ENCODE results near the gene RAC2.
"Not testable (repeated sequence)": the region's sequence is repeated elsewhere in the genome, so short reads cannot be mapped to it uniquely, and the experiment has no call there.

RAC2 gene

GRCh38 chr22:37206118-37206840 is 37.8 kb downstream of the RAC2 start:
- DNase-seq (ENCODE audit: low read depth, low spot score), result no peak

DNA sequence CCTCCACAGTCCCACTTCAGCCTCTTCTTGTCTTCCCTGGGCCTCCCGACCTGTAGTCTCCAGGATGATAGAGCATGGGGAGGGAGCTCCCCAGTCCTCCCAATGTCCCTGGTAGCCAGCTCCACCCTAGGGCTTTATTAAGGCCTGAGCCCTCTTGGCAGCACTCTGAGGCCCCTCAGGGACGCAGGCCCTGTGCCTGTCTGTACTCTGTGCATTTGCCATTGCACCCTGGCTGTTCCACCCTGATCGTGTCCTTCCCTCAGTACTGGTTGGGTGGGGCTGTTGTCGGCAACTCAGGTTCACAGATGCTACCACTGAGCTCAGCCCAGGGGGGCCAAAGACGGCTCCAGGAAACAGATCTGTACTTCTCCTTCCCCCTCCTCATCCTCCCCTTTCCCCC is 39.0 kb downstream of the RAC2 start:
- no peak for DNase-seq (ENCODE audit: low read depth, low spot score)

GRCh38 chr22:37204045-37204655 is 39.9 kb downstream of the RAC2 start:
- no peak for DNase-seq (ENCODE audit: low read depth, low spot score)

DNA sequence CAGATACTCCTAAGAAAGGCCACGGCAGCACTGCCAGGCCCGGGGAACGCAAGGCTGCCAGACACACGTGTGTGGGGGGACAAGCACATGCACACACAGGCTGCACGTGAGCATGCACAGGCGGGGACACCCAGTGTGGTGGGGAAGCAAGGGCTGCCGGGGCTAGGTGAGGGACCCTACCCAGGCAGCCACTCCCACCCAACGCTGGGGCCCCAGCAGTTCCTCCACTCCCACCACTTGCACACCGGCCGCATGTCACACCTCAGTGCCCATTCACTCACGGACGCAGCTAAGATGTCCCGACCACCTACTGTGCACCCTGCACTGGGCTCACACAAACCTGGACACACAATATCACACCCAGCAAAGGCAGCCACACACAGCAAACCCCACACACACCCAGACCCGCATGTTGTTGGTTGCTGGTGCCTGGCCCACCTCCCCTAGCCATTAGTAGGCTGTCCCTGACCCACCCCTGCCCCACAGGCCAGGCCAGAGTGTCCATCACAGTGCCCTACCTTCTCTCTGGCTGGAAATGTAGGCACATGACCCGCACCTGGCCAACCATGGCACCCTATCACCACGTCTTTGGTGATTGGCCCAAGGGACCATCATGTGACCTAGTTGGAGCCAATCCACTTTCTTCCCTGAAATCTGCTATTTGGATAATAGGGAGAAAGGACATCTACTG is 40.6 kb downstream of the RAC2 start:
- no peak for DNase-seq (ENCODE audit: low read depth, low spot score)

- no peak for DNase-seq (ENCODE audit: low read depth, low spot score)
These were observed 41.4 kb downstream of the RAC2 start for GRCh38 chr22:37202716-37203115.

GRCh38 chr22:37202001-37202555 is 42.0 kb downstream of the RAC2 start:
- no peak for DNase-seq (ENCODE audit: low read depth, low spot score)

DNA sequence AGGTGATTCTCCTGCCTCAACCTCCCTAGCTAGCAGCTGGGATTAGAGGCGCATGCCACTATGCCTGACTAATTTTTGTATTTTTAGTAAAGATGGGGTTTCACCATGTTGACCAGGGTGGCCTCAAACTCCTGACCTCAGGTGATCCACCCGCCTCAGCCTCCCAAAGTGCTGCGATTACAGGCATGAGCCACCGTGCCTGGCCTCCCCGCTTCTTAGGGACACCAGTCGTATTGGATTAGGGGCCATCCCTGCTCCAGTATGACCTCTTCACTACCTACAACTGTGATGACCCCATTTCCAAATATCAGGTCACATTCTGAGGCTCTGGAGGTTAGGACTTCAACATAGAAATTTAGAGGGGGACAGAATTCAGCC is 42.6 kb downstream of the RAC2 start:
- DNase-seq (ENCODE audit: low read depth, low spot score), result not testable (repeated sequence)

DNA sequence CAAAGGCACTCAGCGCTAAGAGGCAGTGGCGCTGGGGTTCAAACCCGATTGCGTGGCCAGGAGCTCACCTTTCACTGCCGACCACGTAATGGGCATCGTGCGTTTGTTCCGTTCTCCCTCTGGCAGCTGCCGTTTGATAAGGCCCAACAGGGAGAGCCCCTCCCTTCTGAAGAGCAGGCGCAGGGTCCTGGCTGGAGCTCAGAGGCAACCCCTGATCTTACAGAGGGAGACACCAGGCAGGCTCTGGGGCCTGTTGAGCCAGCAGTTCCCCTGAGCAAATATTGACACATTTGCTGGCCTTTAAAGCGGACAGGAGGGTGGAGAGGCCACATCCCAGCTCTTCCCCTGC is 44.3 kb downstream of the RAC2 start:
- no peak for DNase-seq (ENCODE audit: low read depth, low spot score)

DNA sequence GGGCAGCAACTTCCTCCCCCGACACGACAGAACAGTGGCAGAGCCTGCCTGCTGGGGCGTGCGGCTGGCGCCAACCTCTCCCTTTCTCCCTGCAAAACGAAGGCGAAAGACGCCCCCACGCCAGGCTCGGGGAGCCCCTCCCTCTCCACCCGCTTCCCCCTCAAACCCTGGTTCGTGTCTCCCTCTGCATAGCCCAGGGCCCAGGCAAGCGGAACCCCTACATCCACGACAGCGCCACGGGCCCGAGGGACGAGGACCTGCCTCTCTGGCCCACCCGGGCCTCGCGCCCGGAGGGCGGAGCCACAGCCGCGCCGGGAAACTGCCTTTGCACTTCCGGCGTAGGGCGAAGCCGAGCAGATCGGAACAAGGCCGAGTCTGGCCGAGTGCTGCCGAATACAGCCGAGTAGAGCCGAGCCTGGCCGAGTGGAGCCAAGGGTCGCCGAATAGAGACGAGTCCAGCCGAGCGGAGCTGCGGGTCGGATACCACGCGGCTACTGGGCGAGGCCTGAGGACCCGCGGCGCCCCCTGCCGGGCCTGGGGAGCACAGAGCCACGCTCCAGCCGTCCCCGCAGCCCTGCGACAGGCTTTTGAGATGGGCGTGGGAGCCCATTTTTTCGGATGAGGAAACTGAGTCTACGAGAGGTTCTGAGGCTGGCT is 44.8 kb downstream of the RAC2 start:
- peak; percentile 99 for DNase-seq (ENCODE audit: low read depth, low spot score)

DNA sequence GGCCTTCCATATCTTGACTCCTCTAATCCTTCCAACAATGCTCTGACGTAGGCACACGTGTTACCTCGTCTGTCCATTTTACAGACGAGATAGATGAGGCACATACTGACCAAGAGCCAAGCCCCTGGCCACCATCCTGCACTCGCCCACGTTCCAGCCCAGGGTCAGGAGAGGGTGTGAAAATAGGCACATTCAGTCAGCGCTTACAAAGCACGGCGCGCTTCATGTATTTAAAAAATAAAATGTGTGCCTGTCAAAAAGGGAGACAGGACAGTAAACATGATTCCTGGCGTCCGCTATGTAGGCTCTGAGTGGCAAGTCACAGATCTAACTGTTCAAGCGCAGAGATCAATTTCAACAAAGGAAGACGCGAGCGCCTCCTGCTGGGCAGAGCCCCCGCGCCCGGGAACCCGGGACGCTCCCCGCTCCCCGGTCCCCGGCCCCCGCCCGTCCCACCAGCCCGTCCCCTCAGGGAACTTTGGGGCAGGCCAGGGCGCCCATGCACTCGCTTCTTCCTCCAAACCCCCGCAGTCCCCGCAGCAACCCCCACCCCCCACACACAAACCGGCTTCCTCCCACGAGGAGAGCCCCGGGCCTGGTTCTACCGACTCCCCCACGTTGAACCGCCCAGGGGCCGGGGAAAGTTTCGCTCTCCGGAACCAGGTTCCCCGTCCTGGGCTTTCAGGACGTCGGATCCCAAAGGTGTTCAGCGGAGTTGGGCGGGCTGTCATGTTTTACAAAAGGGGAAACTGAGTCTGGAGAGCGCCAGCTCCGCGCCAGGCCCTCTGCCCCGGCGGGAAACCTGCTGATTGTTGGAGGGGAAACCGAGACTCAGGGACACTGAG is 45.6 kb downstream of the RAC2 start:
- peak; percentile 86 for DNase-seq (ENCODE audit: low read depth, low spot score)

DNA sequence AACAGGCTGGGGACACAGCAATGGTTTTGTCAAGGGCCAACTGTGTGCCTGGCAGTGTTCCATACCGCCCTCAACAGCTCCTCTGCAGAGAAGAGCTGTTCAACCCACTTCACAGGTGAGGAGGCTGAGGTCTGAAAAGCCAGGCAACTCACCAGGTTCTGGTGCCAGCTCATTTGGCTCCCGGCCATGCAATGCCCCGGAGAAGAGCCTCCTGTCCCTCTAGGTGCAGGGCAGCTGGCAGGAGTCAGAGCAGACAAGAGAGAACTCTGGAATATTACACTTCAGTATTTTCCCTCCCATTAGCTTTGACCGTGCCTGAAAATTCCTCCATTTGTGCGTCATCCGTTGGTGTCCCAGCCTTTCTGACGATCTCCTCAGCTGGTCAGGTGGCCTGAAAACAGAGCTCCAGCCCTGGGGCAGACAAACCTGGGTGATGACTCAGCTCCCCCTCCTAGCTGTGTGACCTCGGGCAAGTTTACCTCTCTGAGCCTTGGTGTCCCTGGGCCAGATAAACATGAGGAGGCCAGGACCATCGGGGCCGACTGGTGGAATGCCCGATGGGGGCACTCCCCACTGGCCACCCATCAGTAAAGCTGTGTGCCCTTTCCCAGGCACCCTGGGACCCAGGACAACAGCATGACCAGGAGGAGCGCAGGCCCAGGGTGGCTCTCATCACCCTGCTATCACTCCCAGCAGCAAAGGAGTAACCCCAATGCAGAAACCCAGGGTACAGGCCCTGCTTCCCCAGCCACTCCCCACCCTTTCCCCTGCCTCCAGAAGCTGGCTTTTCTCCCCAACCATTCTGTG is 46.4 kb downstream of the RAC2 start:
- DNase-seq (ENCODE audit: low read depth, low spot score), result peak; percentile 69

- peak; percentile 91 for DNase-seq (ENCODE audit: low read depth, low spot score)
These were observed 47.3 kb downstream of the RAC2 start for GRCh38 chr22:37196539-37197450.

GRCh38 chr22:37195921-37196320 is 48.1 kb downstream of the RAC2 start:
- no peak for DNase-seq (ENCODE audit: low read depth, low spot score)

DNA sequence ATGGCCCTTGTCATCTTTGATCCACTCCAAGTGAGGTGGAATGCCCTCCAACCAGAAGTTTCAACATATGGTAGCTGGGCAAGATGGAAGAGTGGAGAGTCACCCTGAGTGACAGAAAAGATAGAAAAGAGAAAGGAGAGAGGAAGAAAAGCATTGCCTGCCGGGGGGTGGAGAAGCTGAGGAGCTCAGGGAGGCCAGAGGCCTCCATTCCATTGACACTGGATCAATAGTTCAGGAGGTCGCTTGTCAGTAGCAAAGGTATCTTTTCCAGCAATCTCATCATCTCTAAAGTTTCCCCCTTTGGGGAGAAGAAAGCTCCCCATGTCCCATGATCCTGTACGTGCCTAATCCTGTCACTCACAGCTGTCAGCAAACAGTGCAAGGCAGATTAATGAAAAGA is 49.3 kb downstream of the RAC2 start:
- DNase-seq (ENCODE audit: low read depth, low spot score), result no peak

DNA sequence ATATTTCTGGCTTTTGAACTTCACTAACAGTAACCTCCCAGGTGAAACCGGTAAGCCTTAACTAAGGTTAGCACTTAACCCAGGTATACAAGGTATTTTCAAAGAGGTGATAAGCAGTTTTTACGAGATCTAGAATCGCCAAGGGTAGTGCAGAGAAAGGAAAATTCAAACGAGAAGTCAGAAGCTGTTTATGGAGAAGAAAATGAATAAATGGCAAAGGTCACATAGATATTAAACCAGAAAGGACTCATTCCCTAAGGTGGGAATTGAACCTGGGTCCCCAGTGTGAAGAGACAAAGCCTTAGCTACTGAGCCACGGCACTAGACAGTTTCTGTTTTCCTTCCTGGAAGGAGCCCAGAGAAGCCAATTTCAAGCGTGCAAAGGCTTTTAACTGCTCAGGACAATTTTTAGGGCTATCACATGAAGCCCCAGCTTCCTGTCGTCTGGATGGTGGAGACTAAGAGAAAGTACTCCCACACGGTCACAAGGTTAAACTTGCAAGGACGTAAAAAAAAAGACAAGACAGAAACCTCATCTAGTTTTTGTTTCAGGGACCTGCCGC is 50.4 kb downstream of the RAC2 start:
- DNase-seq (ENCODE audit: low read depth, low spot score), result no peak

GRCh38 chr22:37192741-37193140 is 51.3 kb downstream of the RAC2 start:
- DNase-seq (ENCODE audit: low read depth, low spot score), result no peak

GRCh38 chr22:37192204-37192603 is 51.9 kb downstream of the RAC2 start:
- no peak for DNase-seq (ENCODE audit: low read depth, low spot score)

DNA sequence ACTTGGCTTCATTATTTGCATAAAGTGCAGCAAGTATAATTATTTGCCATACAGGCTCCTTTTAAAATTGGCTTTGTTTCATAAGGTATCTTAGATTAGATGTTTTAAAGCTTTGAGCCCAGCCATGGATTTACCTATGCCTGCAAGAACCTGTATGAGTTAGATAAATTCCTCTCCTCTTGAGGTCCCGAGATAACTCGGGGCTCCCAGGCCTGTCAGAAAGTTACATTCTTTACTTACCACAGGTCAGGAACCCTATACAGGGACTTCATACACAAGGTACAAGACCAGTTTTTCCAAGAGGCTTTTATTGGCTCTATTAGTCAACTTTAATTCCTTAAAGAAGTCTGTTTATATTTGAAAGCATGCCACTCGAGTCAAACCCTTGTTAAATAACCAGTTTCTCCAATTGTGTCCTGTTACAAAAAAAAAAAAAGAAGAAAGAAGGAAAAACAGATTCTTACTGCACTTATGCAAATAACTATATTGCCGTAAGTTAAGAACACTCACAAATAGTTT is 53.7 kb downstream of the RAC2 start:
- DNase-seq (ENCODE audit: low read depth, low spot score), result no peak
